ENCODE measurements around the gene SCNN1G. TPM values are rescaled to one million over a fixed set of nuclear protein-coding genes. Genes with fewer than 3 reads are reported as not detected.

Gene SCNN1G
- total RNA-seq, 1 donor from 2014 or later = not detected

DNA sequence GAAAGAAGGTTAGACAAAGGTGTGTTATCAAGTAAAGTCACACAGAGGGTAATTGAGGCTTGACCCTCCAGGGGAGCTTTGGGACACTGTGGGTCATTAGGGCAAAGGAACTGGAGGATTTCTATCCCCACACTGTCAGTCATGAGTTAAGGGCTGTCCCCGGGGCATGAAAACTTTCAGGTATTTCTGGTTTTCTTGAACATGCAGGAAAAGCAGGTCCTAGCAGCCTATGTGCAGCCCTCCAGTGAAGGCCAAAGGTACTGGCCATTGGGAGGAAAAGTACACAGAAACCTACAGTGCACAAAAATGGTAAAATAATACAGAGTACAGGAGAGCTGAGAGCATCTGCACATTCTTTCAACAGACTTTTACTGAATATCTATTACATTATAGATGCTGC, 75.1 kb downstream of the SCNN1G start:
- intact Hi-C loops (cut with micrococcal nuclease) = no loop called here
- no peak overlapping the region for H3K4me3 Mint-ChIP-seq
- no peak overlapping the region for H3K27ac Mint-ChIP-seq
- H3K9me3 Mint-ChIP-seq = no peaks in the 10 kb centered on the region
- no peaks in the 10 kb centered on the region for H3K27me3 Mint-ChIP-seq
- no peaks in the 10 kb centered on the region for H3K4me1 Mint-ChIP-seq
- H3K36me3 Mint-ChIP-seq (ENCODE audit: low read depth) = no peaks in the 10 kb centered on the region
- DNase-seq = no peak

DNA sequence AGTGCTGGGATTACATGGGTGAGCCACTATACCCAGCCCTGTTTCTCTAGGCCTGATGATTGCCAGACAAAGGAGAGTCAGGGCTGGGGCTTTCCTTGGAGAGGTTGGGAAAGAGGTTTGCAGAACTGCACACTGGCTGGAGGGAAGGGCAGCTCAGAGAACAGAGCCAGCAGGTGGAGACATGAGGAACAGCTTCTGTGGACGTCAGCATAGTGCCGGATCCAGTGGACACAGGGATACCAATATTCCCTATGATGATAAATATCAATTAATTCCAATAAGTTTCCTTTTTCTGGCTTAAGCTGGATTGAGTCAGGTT, 76.3 kb downstream of the SCNN1G start:
- Mint-ChIP-seq H3K27ac (no peak overlapping the region), H3K27me3 (no peaks in the 10 kb centered on the region), H3K9me3 (no peaks in the 10 kb centered on the region), H3K4me3 (no peak overlapping the region), H3K36me3 (ENCODE audit: low read depth) (no peaks in the 10 kb centered on the region), H3K4me1 (no peaks in the 10 kb centered on the region)
- DNase-seq = no peak
- intact Hi-C loops (cut with micrococcal nuclease) = no loop called here

Other genes starting within 250 kb of the SCNN1G start
- gene USP31, start 33.3 kb upstream of the SCNN1G start, total RNA-seq = 8.9 and 10.0 TPM in 2 replicates
- gene SCNN1B, start 119.6 kb downstream of the SCNN1G start, total RNA-seq = not detected in 2 replicates

All from activated CD4-positive, alpha-beta T cell treated with anti-CD3 and anti-CD28 coated beads, Interleukin-2, amount 10 ng/mL, durations not matched to agents 24 days and 14 days (primary cell).